Stomach (tissue), 4 donors: Measurements from ENCODE around the gene KIF12.

Experiments
- POLR2A ChIP-seq, 4 donors: fragments of 450-650 bp; IDR thresholded peaks; one replicate each; pipeline ENCODE4 v1.6.1; 2016; ENCODE audit warnings: antibody characterized with exemption in 4 of 4, control low read depth in 2 of 4, mild to moderate bottlenecking in 1 of 4, moderate library complexity in 1 of 4
- POLR2AphosphoS5 ChIP-seq, 3 donors: sonication (generic); formaldehyde crosslinking; IDR thresholded peaks; one replicate each; pipeline ENCODE4 v1.6.1; 2016; ENCODE audit warnings: antibody characterized with exemption in 3 of 3
- TF ChIP-seq, protein P1 (sequence below), 7 experiments: fragments of 450-650 bp in 4 of 7; fragments of 200-600 bp in 3 of 7; sonication (generic) in 3 of 7; IDR thresholded peaks; one replicate each; pipeline ENCODE4 v1.5.1; 2016 to 2019; ENCODE audit warnings: antibody characterized with exemption in 7 of 7, control low read depth in 2 of 7, mild to moderate bottlenecking in 1 of 7

DNA sequence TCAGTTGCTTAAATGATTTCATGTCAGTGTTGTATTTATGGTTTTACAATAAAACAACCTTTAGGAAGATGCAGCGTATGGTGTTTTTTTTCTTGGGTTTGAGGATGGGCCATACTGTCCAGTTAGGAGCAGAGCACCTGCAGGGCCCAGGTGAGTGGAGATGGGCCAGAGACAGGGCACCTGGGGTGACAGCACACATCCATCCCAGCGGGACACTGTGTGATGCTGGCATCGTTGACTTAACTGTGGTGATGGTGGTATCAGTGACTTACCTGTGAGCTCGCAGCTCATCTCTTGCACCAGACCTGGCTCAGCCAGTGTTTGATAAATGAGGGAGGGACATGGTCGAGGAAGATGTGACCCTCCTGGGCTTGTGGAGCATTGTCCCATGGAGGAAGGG lies 42.6 kb downstream of the KIF12 start:
- TF ChIP-seq, protein P1, sequence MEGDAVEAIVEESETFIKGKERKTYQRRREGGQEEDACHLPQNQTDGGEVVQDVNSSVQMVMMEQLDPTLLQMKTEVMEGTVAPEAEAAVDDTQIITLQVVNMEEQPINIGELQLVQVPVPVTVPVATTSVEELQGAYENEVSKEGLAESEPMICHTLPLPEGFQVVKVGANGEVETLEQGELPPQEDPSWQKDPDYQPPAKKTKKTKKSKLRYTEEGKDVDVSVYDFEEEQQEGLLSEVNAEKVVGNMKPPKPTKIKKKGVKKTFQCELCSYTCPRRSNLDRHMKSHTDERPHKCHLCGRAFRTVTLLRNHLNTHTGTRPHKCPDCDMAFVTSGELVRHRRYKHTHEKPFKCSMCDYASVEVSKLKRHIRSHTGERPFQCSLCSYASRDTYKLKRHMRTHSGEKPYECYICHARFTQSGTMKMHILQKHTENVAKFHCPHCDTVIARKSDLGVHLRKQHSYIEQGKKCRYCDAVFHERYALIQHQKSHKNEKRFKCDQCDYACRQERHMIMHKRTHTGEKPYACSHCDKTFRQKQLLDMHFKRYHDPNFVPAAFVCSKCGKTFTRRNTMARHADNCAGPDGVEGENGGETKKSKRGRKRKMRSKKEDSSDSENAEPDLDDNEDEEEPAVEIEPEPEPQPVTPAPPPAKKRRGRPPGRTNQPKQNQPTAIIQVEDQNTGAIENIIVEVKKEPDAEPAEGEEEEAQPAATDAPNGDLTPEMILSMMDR (IDR thresholded peaks at IDR 0.05) = no peak
- no peak for TF ChIP-seq POLR2A (IDR thresholded peaks at IDR 0.05)
- TF ChIP-seq POLR2AphosphoS5 (IDR thresholded peaks at IDR 0.05) = no peak
